K562 (cell line): Measurements from ENCODE around the gene TAS2R40.

Experiments used
- CHCHD3 ChIP-seq: fragments of 250-450 bp; sonication (Bioruptor Pico); IDR thresholded peaks from 2 replicates; pipeline ENCODE4 v2.1.2; 2022; ENCODE audit warnings: mild to moderate bottlenecking
- CHD2 ChIP-seq: IDR thresholded peaks from 2 replicates; pipeline ENCODE4 v1.6.1; 2011; ENCODE audit warnings: low read depth, low read length
- EZH2 ChIP-seq: IDR thresholded peaks from 2 replicates; pipeline ENCODE4 v1.6.1; 2012; ENCODE audit warnings: low read depth, mild to moderate bottlenecking, inconsistent platforms, low read length, borderline replicate concordance
- FOXA3 ChIP-seq, 2 experiments: fragments of 450-650 bp in 1 of 2; sonication (generic) in 1 of 2; formaldehyde crosslinking; IDR thresholded peaks in 1 of 2; conservative IDR thresholded peaks in 1 of 2; 2 replicates each; pipeline versions ENCODE4 v1.4.0 to v1.8.0; 2020 to 2022; ENCODE audit warnings: mild to moderate bottlenecking in 2 of 2, missing genetic modification reagents in 1 of 2
- LARP7 ChIP-seq: fragments of 450-650 bp; IDR thresholded peaks from 2 replicates; pipeline ENCODE4 v1.6.1; 2016
- MAZ ChIP-seq, 2 experiments: fragments of 450-650 bp in 1 of 2; sonication (generic) in 1 of 2; formaldehyde crosslinking; IDR thresholded peaks in 1 of 2; conservative IDR thresholded peaks in 1 of 2; 2 replicates each; pipeline versions ENCODE4 v1.4.0 to v1.5.0; 2020; ENCODE audit warnings: mild to moderate bottlenecking in 1 of 2, missing genetic modification reagents in 1 of 2
- NR3C1 ChIP-seq: sonication (generic); formaldehyde crosslinking; IDR thresholded peaks from 2 replicates; pipeline ENCODE4 v1.8.1; 2022; ENCODE audit warnings: missing genetic modification reagents
- POLR2A ChIP-seq: fragments of 450-650 bp; conservative IDR thresholded peaks from 2 replicates; pipeline ENCODE4 v1.6.1; 2016
- POLR2AphosphoS5 ChIP-seq: IDR thresholded peaks from 2 replicates; pipeline ENCODE4 v1.6.1; 2011; ENCODE audit warnings: mild to moderate bottlenecking, low read depth, low read length, moderate library complexity; ENCODE audit not compliant: control insufficient read depth, insufficient read depth
- RCOR1 ChIP-seq, 2 experiments: IDR thresholded peaks; 2 replicates each; pipeline ENCODE4 v1.6.1; 2012; ENCODE audit warnings: low read depth in 2 of 2, low read length in 2 of 2, borderline replicate concordance in 1 of 2, improper control_type of control experiment in 1 of 2
- ZNF518B ChIP-seq: fragments of 250-450 bp; sonication (Bioruptor Pico); IDR thresholded peaks from 2 replicates; pipeline ENCODE4 v1.5.0; 2021; ENCODE audit warnings: mild to moderate bottlenecking, moderate library complexity
- TF ChIP-seq, protein P1 (sequence below): fragments of 250-450 bp; sonication (Bioruptor Pico); IDR thresholded peaks from 2 replicates; pipeline ENCODE4 v1.5.1; 2021; ENCODE audit warnings: mild to moderate bottlenecking

DNA sequence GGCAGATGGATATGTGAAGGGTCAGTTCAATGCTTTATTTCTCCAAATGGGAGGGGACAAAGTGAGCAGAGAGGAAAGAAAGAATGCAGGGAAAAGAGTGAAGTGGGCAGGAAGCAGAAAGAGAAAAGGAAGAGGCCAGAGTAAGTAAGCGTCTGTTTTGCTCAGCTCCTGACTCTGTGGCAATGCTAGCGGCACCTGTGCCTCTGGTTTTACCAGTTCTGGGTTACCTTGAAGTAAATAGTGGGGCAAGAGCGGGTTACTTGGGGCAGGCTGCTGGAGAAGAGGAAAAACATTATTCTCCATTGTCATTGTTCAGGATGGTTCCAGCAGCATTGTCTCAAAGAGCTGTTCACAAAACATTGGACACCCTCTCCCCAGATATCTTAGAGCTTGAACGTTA is 1.9 kb downstream of the TAS2R40 start:
- no peak for TF ChIP-seq RCOR1 (IDR thresholded peaks at IDR 0.05; ENCODE audit: borderline replicate concordance in 1 of 2, low read depth in 2 of 2, low read length in 2 of 2)
- TF ChIP-seq CHCHD3 (CRISPR knock-in tag) = no peak
- TF ChIP-seq, protein P1, sequence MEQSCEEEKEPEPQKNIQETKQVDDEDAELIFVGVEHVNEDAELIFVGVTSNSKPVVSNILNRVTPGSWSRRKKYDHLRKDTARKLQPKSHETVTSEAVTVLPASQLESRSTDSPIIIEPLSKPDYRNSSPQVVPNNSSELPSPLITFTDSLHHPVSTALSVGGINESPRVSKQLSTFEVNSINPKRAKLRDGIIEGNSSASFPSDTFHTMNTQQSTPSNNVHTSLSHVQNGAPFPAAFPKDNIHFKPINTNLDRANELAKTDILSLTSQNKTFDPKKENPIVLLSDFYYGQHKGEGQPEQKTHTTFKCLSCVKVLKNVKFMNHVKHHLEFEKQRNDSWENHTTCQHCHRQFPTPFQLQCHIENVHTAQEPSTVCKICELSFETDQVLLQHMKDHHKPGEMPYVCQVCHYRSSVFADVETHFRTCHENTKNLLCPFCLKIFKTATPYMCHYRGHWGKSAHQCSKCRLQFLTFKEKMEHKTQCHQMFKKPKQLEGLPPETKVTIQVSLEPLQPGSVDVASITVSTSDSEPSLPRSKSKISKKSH (CRISPR knock-in tag) = no peak
- no peak for TF ChIP-seq POLR2A
- TF ChIP-seq MAZ (CRISPR knock-in tag; conservative IDR thresholded peaks at IDR 0.05 in 1 of 2, IDR thresholded peaks at IDR 0.05 in 1 of 2) = no peak
- TF ChIP-seq CHD2 = no peak
- no peak for TF ChIP-seq LARP7
- no peak for TF ChIP-seq POLR2AphosphoS5
- no peak for TF ChIP-seq EZH2
- TF ChIP-seq NR3C1 (CRISPR knock-in tag) = no peak
- TF ChIP-seq FOXA3 (CRISPR knock-in tag; conservative IDR thresholded peaks at IDR 0.05 in 1 of 2, IDR thresholded peaks at IDR 0.05 in 1 of 2) = no peak
- no peak for TF ChIP-seq ZNF518B (CRISPR knock-in tag)
